ENCODE data around the gene CNOT9. TPM values are rescaled to one million over a fixed set of nuclear protein-coding genes. Genes with fewer than 3 reads are reported as not detected.

Gene CNOT9
- total and polyA plus RNA-seq, 2 of the 13 experiments (the other 11 are each of a cell fraction or from before 2014, with no cell fraction given): 82.6 to 92.4 TPM

DNA sequence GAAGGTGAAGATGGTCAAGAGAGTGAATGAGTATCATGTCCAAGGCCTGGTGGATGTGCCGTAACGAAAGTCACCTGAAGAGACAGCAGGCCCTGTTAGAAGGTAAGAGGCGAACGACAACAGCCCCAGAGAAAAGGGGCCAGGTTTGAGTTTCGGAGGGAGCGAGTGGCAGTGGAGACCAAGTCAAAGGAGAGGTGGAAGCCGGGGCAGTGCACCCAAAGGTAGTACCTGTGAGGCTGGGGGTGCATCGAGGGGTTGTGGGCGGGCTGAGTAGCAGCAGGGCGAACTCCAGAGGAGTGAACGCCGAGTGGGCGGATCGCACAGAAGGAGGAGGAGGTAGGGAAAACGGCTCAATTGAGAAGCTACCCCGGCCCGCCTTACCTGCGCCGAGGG, 846 bp upstream of the CNOT9 start (continued):
- TF ChIP-seq, protein P1, sequence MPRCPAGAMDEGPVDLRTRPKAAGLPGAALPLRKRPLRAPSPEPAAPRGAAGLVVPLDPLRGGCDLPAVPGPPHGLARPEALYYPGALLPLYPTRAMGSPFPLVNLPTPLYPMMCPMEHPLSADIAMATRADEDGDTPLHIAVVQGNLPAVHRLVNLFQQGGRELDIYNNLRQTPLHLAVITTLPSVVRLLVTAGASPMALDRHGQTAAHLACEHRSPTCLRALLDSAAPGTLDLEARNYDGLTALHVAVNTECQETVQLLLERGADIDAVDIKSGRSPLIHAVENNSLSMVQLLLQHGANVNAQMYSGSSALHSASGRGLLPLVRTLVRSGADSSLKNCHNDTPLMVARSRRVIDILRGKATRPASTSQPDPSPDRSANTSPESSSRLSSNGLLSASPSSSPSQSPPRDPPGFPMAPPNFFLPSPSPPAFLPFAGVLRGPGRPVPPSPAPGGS (CRISPR knock-in tag; IDR thresholded peaks at IDR 0.05): no peak
- TF ChIP-seq THYN1 (CRISPR knock-in tag; IDR thresholded peaks at IDR 0.05; ENCODE audit: borderline replicate concordance, low read depth) (no peak), TEAD2 (CRISPR knock-in tag; IDR thresholded peaks at IDR 0.05) (no peak), ZMYM4 (CRISPR knock-in tag; IDR thresholded peaks at IDR 0.05) (no peak), BORCS8-MEF2B (CRISPR knock-in tag; IDR thresholded peaks at IDR 0.05) (no peak), ZNF44 (CRISPR knock-in tag; IDR thresholded peaks at IDR 0.05) (no peak), SP1 (IDR thresholded peaks at IDR 0.05) (no peak), SP1 (CRISPR knock-in tag; IDR thresholded peaks at IDR 0.05) (no peak), ZSCAN9 (CRISPR knock-in tag; IDR thresholded peaks at IDR 0.05; ENCODE audit: borderline replicate concordance) (peak; percentile 9; the same call in 1 of the 2 replicates), MTF2 (CRISPR knock-in tag; IDR thresholded peaks at IDR 0.05; ENCODE audit: borderline replicate concordance) (no peak; the same call in 1 of the 2 replicates), ASH2L (IDR thresholded peaks at IDR 0.05; ENCODE audit: insufficient read length, low read depth, low read length) (peak; percentile 7), NAIF1 (CRISPR knock-in tag; IDR thresholded peaks at IDR 0.05; ENCODE audit: borderline replicate concordance) (no peak)
- TF ChIP-seq, protein P2, sequence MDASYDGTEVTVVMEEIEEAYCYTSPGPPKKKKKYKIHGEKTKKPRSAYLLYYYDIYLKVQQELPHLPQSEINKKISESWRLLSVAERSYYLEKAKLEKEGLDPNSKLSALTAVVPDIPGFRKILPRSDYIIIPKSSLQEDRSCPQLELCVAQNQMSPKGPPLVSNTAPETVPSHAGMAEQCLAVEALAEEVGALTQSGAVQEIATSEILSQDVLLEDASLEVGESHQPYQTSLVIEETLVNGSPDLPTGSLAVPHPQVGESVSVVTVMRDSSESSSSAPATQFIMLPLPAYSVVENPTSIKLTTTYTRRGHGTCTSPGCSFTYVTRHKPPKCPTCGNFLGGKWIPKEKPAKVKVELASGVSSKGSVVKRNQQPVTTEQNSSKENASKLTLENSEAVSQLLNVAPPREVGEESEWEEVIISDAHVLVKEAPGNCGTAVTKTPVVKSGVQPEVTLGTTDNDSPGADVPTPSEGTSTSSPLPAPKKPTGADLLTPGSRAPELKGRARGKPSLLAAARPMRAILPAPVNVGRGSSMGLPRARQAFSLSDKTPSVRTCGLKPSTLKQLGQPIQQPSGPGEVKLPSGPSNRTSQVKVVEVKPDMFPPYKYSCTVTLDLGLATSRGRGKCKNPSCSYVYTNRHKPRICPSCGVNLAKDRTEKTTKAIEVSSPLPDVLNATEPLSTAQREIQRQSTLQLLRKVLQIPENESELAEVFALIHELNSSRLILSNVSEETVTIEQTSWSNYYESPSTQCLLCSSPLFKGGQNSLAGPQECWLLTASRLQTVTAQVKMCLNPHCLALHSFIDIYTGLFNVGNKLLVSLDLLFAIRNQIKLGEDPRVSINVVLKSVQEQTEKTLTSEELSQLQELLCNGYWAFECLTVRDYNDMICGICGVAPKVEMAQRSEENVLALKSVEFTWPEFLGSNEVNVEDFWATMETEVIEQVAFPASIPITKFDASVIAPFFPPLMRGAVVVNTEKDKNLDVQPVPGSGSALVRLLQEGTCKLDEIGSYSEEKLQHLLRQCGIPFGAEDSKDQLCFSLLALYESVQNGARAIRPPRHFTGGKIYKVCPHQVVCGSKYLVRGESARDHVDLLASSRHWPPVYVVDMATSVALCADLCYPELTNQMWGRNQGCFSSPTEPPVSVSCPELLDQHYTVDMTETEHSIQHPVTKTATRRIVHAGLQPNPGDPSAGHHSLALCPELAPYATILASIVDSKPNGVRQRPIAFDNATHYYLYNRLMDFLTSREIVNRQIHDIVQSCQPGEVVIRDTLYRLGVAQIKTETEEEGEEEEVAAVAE (CRISPR knock-in tag; IDR thresholded peaks at IDR 0.05; ENCODE audit: borderline replicate concordance): no peak
- TF ChIP-seq, protein P3, sequence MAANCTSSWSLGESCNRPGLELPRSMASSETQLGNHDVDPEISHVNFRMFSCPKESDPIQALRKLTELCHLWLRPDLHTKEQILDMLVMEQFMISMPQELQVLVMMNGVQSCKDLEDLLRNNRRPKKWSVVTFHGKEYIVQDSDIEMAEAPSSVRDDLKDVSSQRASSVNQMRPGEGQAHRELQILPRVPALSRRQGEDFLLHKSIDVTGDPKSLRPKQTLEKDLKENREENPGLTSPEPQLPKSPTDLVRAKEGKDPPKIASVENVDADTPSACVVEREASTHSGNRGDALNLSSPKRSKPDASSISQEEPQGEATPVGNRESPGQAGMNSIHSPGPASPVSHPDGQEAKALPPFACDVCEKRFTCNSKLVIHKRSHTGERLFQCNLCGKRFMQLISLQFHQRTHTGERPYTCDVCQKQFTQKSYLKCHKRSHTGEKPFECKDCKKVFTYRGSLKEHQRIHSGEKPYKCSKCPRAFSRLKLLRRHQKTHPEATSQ (CRISPR knock-in tag; IDR thresholded peaks at IDR 0.05; ENCODE audit: borderline replicate concordance): no peak
- TF ChIP-seq, protein P4, sequence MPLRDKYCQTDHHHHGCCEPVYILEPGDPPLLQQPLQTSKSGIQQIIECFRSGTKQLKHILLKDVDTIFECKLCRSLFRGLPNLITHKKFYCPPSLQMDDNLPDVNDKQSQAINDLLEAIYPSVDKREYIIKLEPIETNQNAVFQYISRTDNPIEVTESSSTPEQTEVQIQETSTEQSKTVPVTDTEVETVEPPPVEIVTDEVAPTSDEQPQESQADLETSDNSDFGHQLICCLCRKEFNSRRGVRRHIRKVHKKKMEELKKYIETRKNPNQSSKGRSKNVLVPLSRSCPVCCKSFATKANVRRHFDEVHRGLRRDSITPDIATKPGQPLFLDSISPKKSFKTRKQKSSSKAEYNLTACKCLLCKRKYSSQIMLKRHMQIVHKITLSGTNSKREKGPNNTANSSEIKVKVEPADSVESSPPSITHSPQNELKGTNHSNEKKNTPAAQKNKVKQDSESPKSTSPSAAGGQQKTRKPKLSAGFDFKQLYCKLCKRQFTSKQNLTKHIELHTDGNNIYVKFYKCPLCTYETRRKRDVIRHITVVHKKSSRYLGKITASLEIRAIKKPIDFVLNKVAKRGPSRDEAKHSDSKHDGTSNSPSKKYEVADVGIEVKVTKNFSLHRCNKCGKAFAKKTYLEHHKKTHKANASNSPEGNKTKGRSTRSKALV (CRISPR knock-in tag; IDR thresholded peaks at IDR 0.05): no peak; the same call in 1 of the 2 replicates

All from HepG2 (cell line).